ENCODE results near the gene SAMD11.
"Not testable (repeated sequence)": the region's sequence is repeated elsewhere in the genome, so short reads cannot be mapped to it uniquely, and the experiment has no call there.

- TF ChIP-seq CTCF, POLR2AphosphoS5, POLR2A, EP300 (IDR thresholded peaks at IDR 0.05): not testable (repeated sequence)
Observed at GRCh38 chr1:877209-877986, 46.3 kb upstream of the SAMD11 start.

Measured in gastroesophageal sphincter (tissue), 3 donors.